Esophagus muscularis mucosa (tissue), 4 donors: ENCODE measurements around the gene MPV17L. TPM values are rescaled to one million over a fixed set of nuclear protein-coding genes. Genes with fewer than 3 reads are reported as not detected.
"Not testable (repeated sequence)": the region's sequence is repeated elsewhere in the genome, so short reads cannot be mapped to it uniquely, and the experiment has no call there.

Experiments used
- DNase-seq: peaks from one replicate; pipeline ENCODE4 v3.0.0-alpha.2; 2017; ENCODE audit errors: extremely low spot score
- H3K27ac ChIP-seq, 4 donors: fragments of 200-600 bp; sonication (generic); replicated peaks in 1 of 4; 1 replicate in 3 of 4; 2 replicates in 1 of 4; pipeline ENCODE4 v1.5.1; 2016 to 2019; ENCODE audit warnings: mild to moderate bottlenecking in 1 of 4
- H3K27me3 ChIP-seq, 4 donors: fragments of 200-600 bp; sonication (generic); one replicate each; pipeline versions ENCODE4 v1.5.1 to v1.6.0; 2016 to 2019
- H3K36me3 ChIP-seq, 4 donors: fragments of 200-600 bp; sonication (generic); one replicate each; pipeline ENCODE4 v1.5.1; 2016 to 2019
- H3K4me1 ChIP-seq, 4 donors: fragments of 200-600 bp; sonication (generic); one replicate each; pipeline ENCODE4 v1.5.1; 2016 to 2019
- H3K4me3 ChIP-seq, 4 donors: fragments of 200-600 bp; sonication (generic); 1 replicate in 2 of 4; 2 replicates in 2 of 4; pipeline ENCODE4 v1.5.1; 2016 to 2019; ENCODE audit warnings: mild to moderate bottlenecking in 4 of 4, moderate library complexity in 1 of 4
- H3K9me3 ChIP-seq, 4 donors: fragments of 200-600 bp; sonication (generic); 1 replicate in 3 of 4; 2 replicates in 1 of 4; pipeline ENCODE4 v1.5.1; 2016 to 2019
- CTCF ChIP-seq, 3 experiments: fragments of 200-600 bp in 2 of 3; fragments of 450-650 bp in 1 of 3; sonication (generic) in 2 of 3; IDR thresholded peaks; one replicate each; pipeline ENCODE4 v1.5.1; 2017 to 2019; ENCODE audit warnings: antibody characterized with exemption in 3 of 3, mild to moderate bottlenecking in 2 of 3, moderate library complexity in 1 of 3
- EP300 ChIP-seq: sonication (generic); formaldehyde crosslinking; IDR thresholded peaks from one replicate; pipeline ENCODE4 v1.6.1; 2017; ENCODE audit warnings: antibody characterized with exemption
- POLR2A ChIP-seq: fragments of 450-650 bp; IDR thresholded peaks from one replicate; pipeline ENCODE4 v1.6.1; 2017; ENCODE audit warnings: antibody characterized with exemption, moderate library complexity, mild to moderate bottlenecking, low read depth
- POLR2AphosphoS5 ChIP-seq, 2 donors: sonication (generic); formaldehyde crosslinking; IDR thresholded peaks; one replicate each; pipeline ENCODE4 v1.6.1; 2017; ENCODE audit warnings: antibody characterized with exemption in 2 of 2
- WGBS: methylation state at CpG from one replicate; pipeline ENCODE4 v1.1.5; 2018; 5-methylcytosine and 5-hydroxymethylcytosine counted together
- intact Hi-C: fragments of 100-400 bp; cut with DNase I; formaldehyde crosslinking; loops from one replicate; pipeline ENCODE4 v1.15.1; 2023
- total RNA-seq, 4 donors: library from RNA; depleted of rRNA; stranded (reverse); fragments of >200 nt; gene quantifications; one replicate each; pipeline versions ENCODE4 v1.1.0 to v1.2.1, GENCODE V29; 2016

The MPV17L gene
- total RNA-seq, 4 donors from 2014 or later, result 6.6 to 9.5 (median 9.3) TPM

- Histone ChIP-seq H3K4me1 (no peaks in the 10 kb centered on the region), H3K27ac (no peak overlapping the region), H3K4me3 (no peak overlapping the region), H3K9me3 (no peaks in the 10 kb centered on the region), H3K27me3 (no peaks in the 10 kb centered on the region), H3K36me3 (no peaks in the 10 kb centered on the region)
- intact Hi-C loops, result no loop called here
- no peak for TF ChIP-seq EP300
- TF ChIP-seq POLR2AphosphoS5 (IDR thresholded peaks at IDR 0.05), result no peak
- TF ChIP-seq CTCF (IDR thresholded peaks at IDR 0.05), result no peak
- no peak for TF ChIP-seq POLR2A
- WGBS, result 79% methylated on average over 3 of the region's 3 CpGs
- no peak for DNase-seq
These were observed 22.7 kb downstream of the MPV17L start for GRCh38 chr16:15418206-15418605.

GRCh38 chr16:15421696-15422095, 26.1 kb downstream of the MPV17L start:
- 89% methylated on average over 5 of the region's 5 CpGs for WGBS
- not testable (repeated sequence) for H3K27me3 ChIP-seq
- intact Hi-C loops, result loop anchor here (10.0 kb wide), 1 partner anchor 193 kb away; no protein-coding TSS in a partner anchor

GRCh38 chr16:15422222-15422621, 26.7 kb downstream of the MPV17L start:
- intact Hi-C loops, result loop anchor here (10.0 kb wide), 1 partner anchor 193 kb away; no protein-coding TSS in a partner anchor

More at GRCh38 chr16:15421696-15422095, 26.1 kb downstream of the MPV17L start:
- H3K4me1 ChIP-seq, H3K9me3 ChIP-seq, H3K36me3 ChIP-seq, H3K4me3 ChIP-seq, DNase-seq, H3K27ac ChIP-seq: not testable (repeated sequence)

GRCh38 chr16:15425861-15426260, 30.3 kb downstream of the MPV17L start:
- WGBS, result 89% methylated on average over 6 of the region's 6 CpGs
- intact Hi-C loops, result loop anchor here (10.0 kb wide), 1 partner anchor 189 kb away; no protein-coding TSS in a partner anchor
- no peak for TF ChIP-seq POLR2AphosphoS5 (IDR thresholded peaks at IDR 0.05)
- TF ChIP-seq EP300, result no peak
- TF ChIP-seq POLR2A, result no peak
- TF ChIP-seq CTCF (IDR thresholded peaks at IDR 0.05), result no peak

More at GRCh38 chr16:15422222-15422621, 26.7 kb downstream of the MPV17L start:
- Histone ChIP-seq H3K27ac (no peak overlapping the region), H3K4me3 (no peak overlapping the region), H3K4me1 (peaks cover 0 to 2% (median under 1%) of the 10 kb centered on the region in 4 donors), H3K27me3 (no peaks in the 10 kb centered on the region), H3K9me3 (no peaks in the 10 kb centered on the region), H3K36me3 (no peaks in the 10 kb centered on the region)
- 87% methylated on average over 8 of the region's 8 CpGs for WGBS
- TF ChIP-seq POLR2A (no peak), CTCF (IDR thresholded peaks at IDR 0.05) (no peak)
- DNase-seq, result no peak

GRCh38 chr16:15426796-15427195, 31.2 kb downstream of the MPV17L start:
- no peaks in the 10 kb centered on the region for H3K27me3 ChIP-seq
- H3K4me3 ChIP-seq, result no peak overlapping the region
- WGBS, result 74% methylated on average over 6 of the region's 6 CpGs
- no peak overlapping the region for H3K27ac ChIP-seq
- no peak for DNase-seq
- no peaks in the 10 kb centered on the region for H3K9me3 ChIP-seq
- intact Hi-C loops, result loop anchor here (10.0 kb wide), 1 partner anchor 188 kb away; no protein-coding TSS in a partner anchor
- H3K36me3 ChIP-seq, result no peaks in the 10 kb centered on the region
- TF ChIP-seq POLR2A (no peak), CTCF (IDR thresholded peaks at IDR 0.05) (no peak), POLR2AphosphoS5 (IDR thresholded peaks at IDR 0.05) (no peak), EP300 (no peak)
- H3K4me1 ChIP-seq, result peaks cover 6 to 15% (median 12%) of the 10 kb centered on the region in 4 donors

More at GRCh38 chr16:15425861-15426260, 30.3 kb downstream of the MPV17L start:
- Histone ChIP-seq H3K4me3 (no peak overlapping the region), H3K36me3 (no peaks in the 10 kb centered on the region), H3K27ac (no peak overlapping the region), H3K27me3 (no peaks in the 10 kb centered on the region), H3K4me1 (peaks cover 6 to 15% (median 12%) of the 10 kb centered on the region in 4 donors), H3K9me3 (no peaks in the 10 kb centered on the region)
- DNase-seq, result no peak
